OCI-LY1 (cell line): ENCODE results near the gene SH3TC2.

ENCODE experiments used
- CTCF ChIP-seq: fragments of 200-600 bp; sonication (generic), shearing (Covaris generic); IDR thresholded peaks from 2 replicates; pipeline ENCODE4 v1.5.1; 2017; ENCODE audit warnings: mild to moderate bottlenecking, antibody characterized with exemption, low read length, moderate library complexity, mixed read lengths
- EZH2 ChIP-seq: fragments of 200-600 bp; sonication (generic), shearing (Covaris generic); IDR thresholded peaks from 2 replicates; pipeline ENCODE4 v1.8.0; 2017; ENCODE audit warnings: borderline replicate concordance, mixed run types, mild to moderate bottlenecking, antibody characterized with exemption, low read length, moderate library complexity, mixed read lengths

- TF ChIP-seq CTCF (no peak), EZH2 (no peak)
These were observed 16.5 kb downstream of the SH3TC2 start for GRCh38 chr5:149046196-149046829.
